Hepatocyte (in vitro differentiated cells): Measurements from ENCODE around the gene ERGIC1. TPM values are rescaled to one million over a fixed set of nuclear protein-coding genes. Genes with fewer than 3 reads are reported as not detected.

Source experiments
- DNase-seq: peaks from one replicate; pipeline ENCODE4 v3.0.0-alpha.2; 2016; ENCODE audit warnings: low spot score
- H2AFZ ChIP-seq: fragments of 200-600 bp; sonication (generic); 2 replicates; pipeline ENCODE4 v1.6.0; 2016; ENCODE audit warnings: antibody characterized with exemption, mild to moderate bottlenecking
- H3K27ac ChIP-seq: fragments of 200-600 bp; sonication (generic); 2 replicates; pipeline ENCODE4 v1.5.1; 2016; ENCODE audit warnings: mild to moderate bottlenecking
- H3K27me3 ChIP-seq: fragments of 200-600 bp; sonication (generic); 2 replicates; pipeline ENCODE4 v1.6.1; 2016
- H3K36me3 ChIP-seq: fragments of 200-600 bp; sonication (generic); replicated peaks from 2 replicates; pipeline ENCODE4 v1.5.1; 2016; ENCODE audit warnings: low read depth; ENCODE audit not compliant: insufficient read depth
- H3K4me1 ChIP-seq: fragments of 200-600 bp; sonication (generic); 2 replicates; pipeline ENCODE4 v1.5.1; 2016; ENCODE audit warnings: mild to moderate bottlenecking, moderate library complexity; ENCODE audit not compliant: insufficient read depth
- H3K4me2 ChIP-seq: fragments of 200-600 bp; sonication (generic); 2 replicates; pipeline ENCODE4 v1.6.0; 2016
- H3K4me3 ChIP-seq: fragments of 200-600 bp; sonication (generic); 2 replicates; pipeline ENCODE4 v1.5.1; 2016; ENCODE audit warnings: mild to moderate bottlenecking
- H3K79me2 ChIP-seq: fragments of 200-600 bp; sonication (generic); 2 replicates; pipeline ENCODE4 v1.6.0; 2017; ENCODE audit warnings: mild to moderate bottlenecking
- H3K9me2 ChIP-seq: fragments of 200-600 bp; sonication (generic); replicated peaks from 2 replicates; pipeline ENCODE4 v1.6.0; 2017; ENCODE audit warnings: mild to moderate bottlenecking; ENCODE audit not compliant: insufficient read depth
- H3K9me3 ChIP-seq: fragments of 200-600 bp; sonication (generic); 2 replicates; pipeline ENCODE4 v1.5.1; 2016; ENCODE audit warnings: low read depth, mild to moderate bottlenecking
- H4K20me1 ChIP-seq: fragments of 200-600 bp; sonication (generic); 2 replicates; pipeline ENCODE4 v1.6.0; 2016; ENCODE audit warnings: mild to moderate bottlenecking; ENCODE audit not compliant: insufficient read depth, poor library complexity, severe bottlenecking
- EZH2 ChIP-seq: fragments of 200-600 bp; sonication (generic); IDR thresholded peaks from 2 replicates; pipeline ENCODE4 v1.6.1; 2016; ENCODE audit warnings: antibody characterized with exemption, mild to moderate bottlenecking, borderline replicate concordance
- EZH2phosphoT487 ChIP-seq: fragments of 200-600 bp; sonication (generic); IDR thresholded peaks from one replicate; pipeline ENCODE4 v1.6.1; 2018; ENCODE audit warnings: antibody characterized with exemption, mild to moderate bottlenecking, low read depth, moderate library complexity; ENCODE audit not compliant: unreplicated experiment, severe bottlenecking
- WGBS: methylation state at CpG from one replicate; pipeline ENCODE4 v1.1.6; 2016; ENCODE audit warnings: low lambda C conversion rate; ENCODE audit errors: missing lambda C conversion rate; 5-methylcytosine and 5-hydroxymethylcytosine counted together
- polyA plus RNA-seq: library from polyadenylated mRNA; unstranded; fragments of >200 nt; fragmentation: Nextera tagmentation; extraction: Ambion mirVana; gene quantifications from 2 replicates; pipeline ENCODE4 v1.2.1, GENCODE V29; 2016
- total RNA-seq: library from RNA; depleted of rRNA; stranded (reverse); fragments of >200 nt; gene quantifications from 2 replicates; pipeline ENCODE4 v1.2.3, GENCODE V29; 2014
- TF ChIP-seq, protein P1 (sequence below): fragments of 200-600 bp; sonication (generic); IDR thresholded peaks from 2 replicates; pipeline ENCODE4 v1.5.1; 2016; ENCODE audit warnings: antibody characterized with exemption, mild to moderate bottlenecking; ENCODE audit not compliant: poor library complexity

Gene ERGIC1
- total and polyA plus RNA-seq, 2 experiments from 2014 or later: 39.1 to 107 TPM

DNA sequence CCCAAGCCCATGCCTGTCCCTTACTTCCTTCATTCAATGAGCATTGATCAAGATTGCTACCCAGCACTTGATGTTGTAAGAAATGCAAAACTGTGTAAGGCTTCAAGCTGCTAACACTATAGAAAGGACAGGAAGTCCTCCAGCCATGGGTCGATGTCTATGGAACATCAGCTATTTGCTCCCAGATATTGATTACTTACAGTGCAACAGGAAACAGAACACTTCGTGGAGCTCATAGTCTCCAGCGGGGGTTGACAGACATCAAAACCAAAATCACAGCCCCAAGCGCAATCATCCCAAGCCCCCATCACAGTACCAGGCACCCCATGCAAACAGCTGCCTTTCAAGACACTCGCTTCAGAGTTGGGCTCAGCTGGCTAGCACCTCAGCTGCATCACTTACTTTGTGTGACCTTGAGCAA, 36.3 kb upstream of the ERGIC1 start:
- Histone ChIP-seq H2AFZ (no peak overlapping the region), H3K27ac (peak overlapping the region; percentile 12), H3K4me2 (no peak overlapping the region), H3K9me3 (no peaks in the 10 kb centered on the region), H3K9me2 (no peaks in the 10 kb centered on the region), H4K20me1 (no peaks in the 10 kb centered on the region), H3K79me2 (no peaks in the 10 kb centered on the region), H3K27me3 (no peaks in the 10 kb centered on the region), H3K4me1 (peaks cover 9% of the 10 kb centered on the region), H3K4me3 (no peak overlapping the region), H3K36me3 (no peaks in the 10 kb centered on the region)
- WGBS: 76% methylated on average over 5 of the region's 5 CpGs
- TF ChIP-seq, protein P1, sequence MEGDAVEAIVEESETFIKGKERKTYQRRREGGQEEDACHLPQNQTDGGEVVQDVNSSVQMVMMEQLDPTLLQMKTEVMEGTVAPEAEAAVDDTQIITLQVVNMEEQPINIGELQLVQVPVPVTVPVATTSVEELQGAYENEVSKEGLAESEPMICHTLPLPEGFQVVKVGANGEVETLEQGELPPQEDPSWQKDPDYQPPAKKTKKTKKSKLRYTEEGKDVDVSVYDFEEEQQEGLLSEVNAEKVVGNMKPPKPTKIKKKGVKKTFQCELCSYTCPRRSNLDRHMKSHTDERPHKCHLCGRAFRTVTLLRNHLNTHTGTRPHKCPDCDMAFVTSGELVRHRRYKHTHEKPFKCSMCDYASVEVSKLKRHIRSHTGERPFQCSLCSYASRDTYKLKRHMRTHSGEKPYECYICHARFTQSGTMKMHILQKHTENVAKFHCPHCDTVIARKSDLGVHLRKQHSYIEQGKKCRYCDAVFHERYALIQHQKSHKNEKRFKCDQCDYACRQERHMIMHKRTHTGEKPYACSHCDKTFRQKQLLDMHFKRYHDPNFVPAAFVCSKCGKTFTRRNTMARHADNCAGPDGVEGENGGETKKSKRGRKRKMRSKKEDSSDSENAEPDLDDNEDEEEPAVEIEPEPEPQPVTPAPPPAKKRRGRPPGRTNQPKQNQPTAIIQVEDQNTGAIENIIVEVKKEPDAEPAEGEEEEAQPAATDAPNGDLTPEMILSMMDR: no peak
- TF ChIP-seq EZH2phosphoT487 (no peak), EZH2 (no peak)
- DNase-seq: no peak

- Histone ChIP-seq H3K36me3 (no peaks in the 10 kb centered on the region), H3K9me2 (no peaks in the 10 kb centered on the region), H3K4me3 (no peak overlapping the region), H3K27me3 (no peaks in the 10 kb centered on the region), H3K4me2 (no peak overlapping the region), H3K27ac (no peak overlapping the region), H3K4me1 (peaks cover 9% of the 10 kb centered on the region), H3K9me3 (no peaks in the 10 kb centered on the region), H4K20me1 (no peaks in the 10 kb centered on the region), H2AFZ (no peak overlapping the region), H3K79me2 (no peaks in the 10 kb centered on the region)
- TF ChIP-seq EZH2 (no peak), EZH2phosphoT487 (no peak)
- TF ChIP-seq, protein P1: no peak
- WGBS: 91% methylated on average over 14 of the region's 14 CpGs
- no peak for DNase-seq
Measured at GRCh38 chr5:172798422-172799215, 35.4 kb upstream of the ERGIC1 start.

DNA sequence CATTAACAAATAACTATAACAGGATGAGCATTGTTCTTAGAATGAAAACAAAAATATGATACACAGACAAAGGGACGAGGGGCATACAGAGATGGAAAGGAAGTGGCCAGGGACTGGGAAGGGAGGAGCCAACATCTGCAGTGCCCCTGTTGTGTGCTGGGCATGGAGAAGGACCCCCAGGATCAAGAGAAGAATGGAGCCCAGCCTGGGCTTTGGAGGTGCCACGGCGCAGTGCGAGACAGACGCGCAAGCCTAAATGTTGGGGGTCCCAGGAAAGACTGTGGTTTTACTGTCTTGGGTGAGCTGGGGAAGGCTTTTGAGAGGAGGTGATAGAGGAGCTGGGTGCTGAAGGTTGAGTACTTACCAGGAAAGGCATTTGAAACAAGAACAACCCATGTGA, 34.6 kb upstream of the ERGIC1 start:
- no peak for TF ChIP-seq EZH2
- TF ChIP-seq, protein P1: no peak
- no peak for TF ChIP-seq EZH2phosphoT487
- WGBS: 99% methylated on average over 6 of the region's 6 CpGs
- H3K27ac ChIP-seq: peak overlapping the region; percentile 57
- H2AFZ ChIP-seq: no peak overlapping the region
- peaks cover 3% of the 10 kb centered on the region for H3K4me1 ChIP-seq
- no peaks in the 10 kb centered on the region for H3K9me2 ChIP-seq
- H4K20me1 ChIP-seq: no peaks in the 10 kb centered on the region
- no peak overlapping the region for H3K4me3 ChIP-seq
- H3K4me2 ChIP-seq: no peak overlapping the region
- no peaks in the 10 kb centered on the region for H3K79me2 ChIP-seq
- H3K9me3 ChIP-seq: no peaks in the 10 kb centered on the region
- no peaks in the 10 kb centered on the region for H3K36me3 ChIP-seq
- no peak for DNase-seq
- no peaks in the 10 kb centered on the region for H3K27me3 ChIP-seq
